Ishikawa (cell line): Measurements from ENCODE around the gene TRIM60.
A peak's percentile ranks its signal among the peaks of the same experiment; 100 is the strongest.

Source experiments
- CEBPB ChIP-seq: IDR thresholded peaks from 2 replicates; pipeline ENCODE4 v1.6.1; 2012
- CREB1 ChIP-seq: IDR thresholded peaks from 2 replicates; pipeline ENCODE4 v1.6.1; 2012; ENCODE audit warnings: low read depth
- EGR1 ChIP-seq: IDR thresholded peaks from 2 replicates; pipeline ENCODE4 v1.6.1; 2012
- EP300 ChIP-seq: IDR thresholded peaks from 2 replicates; pipeline ENCODE4 v1.6.1; 2012; ENCODE audit warnings: borderline replicate concordance
- FOXM1 ChIP-seq: IDR thresholded peaks from 2 replicates; pipeline ENCODE4 v1.6.1; 2012; ENCODE audit warnings: low read depth, borderline replicate concordance
- NFIC ChIP-seq: IDR thresholded peaks from 2 replicates; pipeline ENCODE4 v1.6.1; 2012
- RAD21 ChIP-seq: IDR thresholded peaks from 2 replicates; pipeline ENCODE4 v1.6.1; 2012; ENCODE audit warnings: low read depth
- TAF1 ChIP-seq: IDR thresholded peaks from 2 replicates; pipeline ENCODE4 v1.6.1; 2012; ENCODE audit warnings: low read depth, mild to moderate bottlenecking
- TCF12 ChIP-seq: IDR thresholded peaks from 2 replicates; pipeline ENCODE4 v1.6.1; 2012; ENCODE audit warnings: low read depth
- TEAD4 ChIP-seq: IDR thresholded peaks from 2 replicates; pipeline ENCODE4 v1.6.1; 2012
- YY1 ChIP-seq: IDR thresholded peaks from 2 replicates; pipeline ENCODE4 v1.6.1; 2012; ENCODE audit warnings: low read depth
- ZBTB7A ChIP-seq: IDR thresholded peaks from 2 replicates; pipeline ENCODE4 v1.6.1; 2012; ENCODE audit warnings: low read depth
- TF ChIP-seq, protein P1 (sequence below): IDR thresholded peaks from 2 replicates; pipeline ENCODE4 v1.6.1; 2012
- TF ChIP-seq, protein P2 (sequence below): IDR thresholded peaks from 2 replicates; pipeline ENCODE4 v1.6.1; 2012
- TF ChIP-seq, protein P3 (sequence below): IDR thresholded peaks from 2 replicates; pipeline ENCODE4 v1.6.1; 2012; ENCODE audit warnings: low read depth, mild to moderate bottlenecking

Gene TRIM60

DNA sequence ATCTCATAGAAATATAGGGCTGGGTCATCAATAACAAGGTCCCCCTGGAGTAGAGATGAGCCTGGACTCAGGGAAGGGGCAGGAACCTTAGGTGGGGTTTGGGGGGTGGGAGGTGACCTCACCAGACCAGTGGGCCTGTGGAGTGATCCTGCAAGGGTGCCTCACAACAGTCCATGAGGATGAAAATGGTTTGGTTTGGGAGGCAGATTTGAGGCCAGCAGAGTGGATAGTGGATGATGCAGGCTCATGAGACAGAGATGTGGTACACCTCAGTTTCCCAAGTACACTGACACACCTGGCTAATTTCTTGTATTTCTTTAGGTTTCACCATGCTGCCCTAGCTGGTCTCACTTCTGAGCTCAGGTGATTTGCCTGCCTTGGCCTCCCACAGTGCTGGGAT, 18.1 kb upstream of the TRIM60 start:
- no peak for TF ChIP-seq ZBTB7A
- TF ChIP-seq YY1: no peak
- TF ChIP-seq EP300: no peak
- TF ChIP-seq FOXM1: no peak
- no peak for TF ChIP-seq RAD21
- TF ChIP-seq TCF12: no peak
- no peak for TF ChIP-seq TEAD4
- TF ChIP-seq CEBPB: no peak

DNA sequence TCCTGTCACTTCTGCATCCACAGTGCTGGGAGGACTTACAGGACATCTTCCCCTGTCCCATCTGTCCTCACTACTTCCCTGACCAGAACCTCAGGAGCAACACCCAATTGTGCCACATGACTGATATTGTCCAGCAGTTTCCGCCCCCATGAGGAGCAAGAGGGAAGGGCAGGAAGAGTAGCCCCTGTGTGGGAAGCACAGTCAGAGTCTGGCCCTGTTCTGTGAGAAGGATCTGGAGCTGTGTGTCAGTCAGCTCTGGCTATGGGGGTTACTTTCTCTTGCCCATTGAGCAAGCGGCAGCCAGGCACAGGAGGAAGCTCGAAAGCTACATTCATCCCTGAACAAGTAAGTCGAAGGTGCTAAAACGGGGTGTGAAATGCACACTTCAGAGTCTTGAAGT, 14.8 kb upstream of the TRIM60 start:
- TF ChIP-seq RAD21 (peak; percentile 39; the same call in 1 of the 2 replicates), ZBTB7A (no peak)
- TF ChIP-seq, protein P1, sequence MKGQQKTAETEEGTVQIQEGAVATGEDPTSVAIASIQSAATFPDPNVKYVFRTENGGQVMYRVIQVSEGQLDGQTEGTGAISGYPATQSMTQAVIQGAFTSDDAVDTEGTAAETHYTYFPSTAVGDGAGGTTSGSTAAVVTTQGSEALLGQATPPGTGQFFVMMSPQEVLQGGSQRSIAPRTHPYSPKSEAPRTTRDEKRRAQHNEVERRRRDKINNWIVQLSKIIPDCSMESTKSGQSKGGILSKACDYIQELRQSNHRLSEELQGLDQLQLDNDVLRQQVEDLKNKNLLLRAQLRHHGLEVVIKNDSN: peak; percentile 43
- TF ChIP-seq, protein P2, sequence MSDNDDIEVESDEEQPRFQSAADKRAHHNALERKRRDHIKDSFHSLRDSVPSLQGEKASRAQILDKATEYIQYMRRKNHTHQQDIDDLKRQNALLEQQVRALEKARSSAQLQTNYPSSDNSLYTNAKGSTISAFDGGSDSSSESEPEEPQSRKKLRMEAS: no peak

DNA sequence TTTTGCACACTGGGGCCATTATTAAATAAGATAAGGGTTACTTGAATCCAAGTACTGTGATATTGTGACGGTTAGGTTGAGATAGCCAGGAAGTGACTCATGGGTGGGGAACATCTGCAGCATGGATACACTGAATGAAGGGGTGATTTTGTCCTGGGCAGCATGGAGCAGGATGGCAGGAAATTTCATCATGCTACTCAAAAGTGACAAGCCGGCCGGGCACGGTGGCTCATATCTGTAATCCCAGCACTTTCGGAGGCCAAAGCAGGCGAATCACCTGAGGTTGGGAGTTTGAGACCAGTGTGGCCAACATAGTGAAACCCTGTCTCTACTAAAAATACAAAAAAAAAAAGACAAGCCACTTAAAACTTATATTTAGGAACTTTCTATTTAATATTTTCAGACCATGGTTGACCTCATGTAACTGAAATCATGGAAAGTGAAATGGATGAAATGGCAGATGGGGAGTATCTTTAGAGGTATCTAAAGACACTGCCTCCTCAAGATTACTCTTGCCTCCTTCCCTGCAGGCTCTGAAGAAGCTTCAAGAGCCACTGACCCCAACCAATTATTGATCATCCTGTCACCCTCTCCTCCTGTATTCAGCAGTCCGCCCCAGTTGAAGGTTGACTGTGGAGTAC, 3.9 kb upstream of the TRIM60 start:
- TF ChIP-seq TAF1: no peak
- no peak for TF ChIP-seq RAD21
- no peak for TF ChIP-seq CEBPB
- TF ChIP-seq, protein P2: no peak
- TF ChIP-seq ZBTB7A: no peak

DNA sequence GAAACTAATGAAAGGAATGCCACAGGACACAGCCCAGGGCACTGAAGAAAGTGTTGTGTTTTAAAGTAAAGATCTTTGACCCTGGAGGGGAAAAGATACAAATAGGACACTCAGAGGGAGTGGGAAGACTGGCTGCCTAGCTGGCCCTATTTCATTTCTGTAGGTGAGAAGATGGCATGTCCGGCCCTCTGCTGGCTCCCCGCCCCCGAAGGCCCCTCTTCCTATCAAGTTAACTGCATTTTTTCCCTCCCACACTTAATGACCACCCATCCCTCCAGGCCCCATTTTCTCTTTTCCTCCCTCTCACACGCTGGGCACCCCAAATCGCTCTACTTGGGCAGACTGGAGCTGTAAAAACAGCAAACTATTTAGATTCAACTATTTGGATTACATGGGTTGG, 16.4 kb downstream of the TRIM60 start:
- no peak for TF ChIP-seq FOXM1
- no peak for TF ChIP-seq TCF12
- no peak for TF ChIP-seq CEBPB
- TF ChIP-seq YY1: no peak
- no peak for TF ChIP-seq EGR1
- TF ChIP-seq, protein P3, sequence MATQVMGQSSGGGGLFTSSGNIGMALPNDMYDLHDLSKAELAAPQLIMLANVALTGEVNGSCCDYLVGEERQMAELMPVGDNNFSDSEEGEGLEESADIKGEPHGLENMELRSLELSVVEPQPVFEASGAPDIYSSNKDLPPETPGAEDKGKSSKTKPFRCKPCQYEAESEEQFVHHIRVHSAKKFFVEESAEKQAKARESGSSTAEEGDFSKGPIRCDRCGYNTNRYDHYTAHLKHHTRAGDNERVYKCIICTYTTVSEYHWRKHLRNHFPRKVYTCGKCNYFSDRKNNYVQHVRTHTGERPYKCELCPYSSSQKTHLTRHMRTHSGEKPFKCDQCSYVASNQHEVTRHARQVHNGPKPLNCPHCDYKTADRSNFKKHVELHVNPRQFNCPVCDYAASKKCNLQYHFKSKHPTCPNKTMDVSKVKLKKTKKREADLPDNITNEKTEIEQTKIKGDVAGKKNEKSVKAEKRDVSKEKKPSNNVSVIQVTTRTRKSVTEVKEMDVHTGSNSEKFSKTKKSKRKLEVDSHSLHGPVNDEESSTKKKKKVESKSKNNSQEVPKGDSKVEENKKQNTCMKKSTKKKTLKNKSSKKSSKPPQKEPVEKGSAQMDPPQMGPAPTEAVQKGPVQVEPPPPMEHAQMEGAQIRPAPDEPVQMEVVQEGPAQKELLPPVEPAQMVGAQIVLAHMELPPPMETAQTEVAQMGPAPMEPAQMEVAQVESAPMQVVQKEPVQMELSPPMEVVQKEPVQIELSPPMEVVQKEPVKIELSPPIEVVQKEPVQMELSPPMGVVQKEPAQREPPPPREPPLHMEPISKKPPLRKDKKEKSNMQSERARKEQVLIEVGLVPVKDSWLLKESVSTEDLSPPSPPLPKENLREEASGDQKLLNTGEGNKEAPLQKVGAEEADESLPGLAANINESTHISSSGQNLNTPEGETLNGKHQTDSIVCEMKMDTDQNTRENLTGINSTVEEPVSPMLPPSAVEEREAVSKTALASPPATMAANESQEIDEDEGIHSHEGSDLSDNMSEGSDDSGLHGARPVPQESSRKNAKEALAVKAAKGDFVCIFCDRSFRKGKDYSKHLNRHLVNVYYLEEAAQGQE: no peak
- no peak for TF ChIP-seq CREB1
- no peak for TF ChIP-seq TAF1
- TF ChIP-seq, protein P1: no peak
- no peak for TF ChIP-seq RAD21
- TF ChIP-seq TEAD4: no peak
- no peak for TF ChIP-seq NFIC
- TF ChIP-seq, protein P2: no peak
- TF ChIP-seq EP300: no peak

DNA sequence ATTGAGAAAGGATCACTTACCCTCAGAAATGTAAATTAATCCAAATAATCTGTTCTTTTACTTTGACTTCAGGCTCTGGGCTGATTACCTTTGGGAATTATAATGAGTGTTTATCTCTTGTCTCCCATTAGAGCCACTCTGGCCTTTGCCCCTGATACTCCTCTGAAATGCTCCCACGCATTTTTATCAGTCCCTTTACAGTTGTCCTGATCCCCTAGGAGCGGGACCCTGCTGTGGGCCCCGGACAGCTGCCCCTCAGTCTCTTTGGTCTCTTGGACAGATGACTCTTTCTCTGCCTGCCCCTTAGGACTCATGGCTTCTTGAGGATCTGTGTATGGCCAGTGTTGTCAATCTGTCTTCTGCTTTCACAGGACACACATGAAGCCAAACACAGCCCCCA, 20.8 kb downstream of the TRIM60 start:
- TF ChIP-seq FOXM1 (no peak), NFIC (no peak), CREB1 (no peak), TAF1 (no peak), CEBPB (no peak)
- TF ChIP-seq, protein P1: no peak

DNA sequence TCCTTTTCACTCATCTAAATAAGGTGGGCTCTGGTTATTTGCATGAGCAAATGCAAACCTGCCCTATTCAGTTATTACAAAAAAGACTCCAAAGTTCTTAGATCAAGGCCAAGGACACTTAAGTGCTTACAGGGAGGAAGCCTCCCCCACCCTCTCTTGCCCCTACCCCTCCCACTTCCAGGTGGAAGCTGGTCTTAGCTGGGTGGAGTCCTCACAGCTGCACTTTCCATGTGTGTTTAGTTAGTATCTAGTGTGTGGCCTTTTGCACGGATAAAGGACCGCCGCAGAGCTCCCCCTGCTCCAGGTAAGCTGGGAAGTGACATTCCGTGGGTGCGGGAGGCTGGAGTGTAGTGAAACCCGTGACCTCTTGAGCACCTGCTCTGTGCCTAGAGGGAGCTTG, 21.8 kb downstream of the TRIM60 start, which contains the start of gene TRIM75:
Gene TRIM75 (plus strand): TSS at position 222 of the 400 bp plus-strand sequence. CDS start 5,282 bp downstream, outside the sequence.
- TF ChIP-seq FOXM1 (no peak), TEAD4 (no peak), EP300 (no peak), ZBTB7A (no peak), RAD21 (no peak), EGR1 (no peak), CEBPB (no peak), TCF12 (no peak), NFIC (no peak), TAF1 (no peak)
- TF ChIP-seq, protein P2: no peak
- TF ChIP-seq, protein P3: no peak
- TF ChIP-seq, protein P1: no peak
